GM19035 (cell line): ENCODE measurements around the gene L1CAM.

ENCODE experiments used
- ATAC-seq: cut with Tn5 transposase; IDR thresholded peaks from one replicate; pipeline ENCODE4 v1.9.1; 2021; ENCODE audit not compliant: unreplicated experiment

The L1CAM gene

GRCh38 chrX:153812220-153812619 lies 73.8 kb downstream of the L1CAM start:
- no peak for ATAC-seq
